A549 (cell line): ENCODE data around the gene ATP8B4. TPM values are rescaled to one million over a fixed set of nuclear protein-coding genes. Genes with fewer than 3 reads are reported as not detected.
A peak's percentile ranks its signal among the peaks of the same experiment; 100 is the strongest.
"Not testable (repeated sequence)": the region's sequence is repeated elsewhere in the genome, so short reads cannot be mapped to it uniquely, and the experiment has no call there.

Experiments used
- ATAC-seq, 2 experiments: fragments of 200-7000 bp in 1 of 2; fragments of >200 bp in 1 of 2; cut with Nextera tagmentation in 1 of 2; cut with Tn5 transposase in 1 of 2; 3 replicates each; pipeline versions ENCODE4 v1.8.0 to v1.9.1; 2018 to 2020; ENCODE audit warnings: mild to moderate bottlenecking in 1 of 2, moderate library complexity in 1 of 2
- CTCF ChIA-PET: fragments of 300-600 bp; sonication (Branson Sonifier 250); formaldehyde crosslinking; extraction: SDS; loops from one replicate; lab custom pipeline; 2021; ENCODE audit warnings: antibody characterized with exemption, inconsistent platforms; lab: Yijun Ruan, JAX
- POLR2A ChIA-PET: fragments of 350-600 bp; formaldehyde crosslinking; extraction: SDS; loops from one replicate; lab custom pipeline; 2021; ENCODE audit warnings: antibody characterized with exemption, inconsistent platforms; lab: Yijun Ruan, JAX
- DNase-seq, 2 experiments: peaks; one replicate each; pipeline versions ENCODE4 v3.0.0 to v3.0.0-alpha.2; 2011 to 2016; ENCODE audit warnings: low read depth in 1 of 2, low spot score in 1 of 2
- FAIRE-seq: peaks from 2 replicates; lab custom pipeline; 2011; peaks lifted over from hg19 to GRCh38; lab: Jason Lieb, UNC
- H3K27ac ChIP-seq, 2 experiments: fragments of >200 bp; sonication (Bioruptor Twin); formaldehyde crosslinking; 3 replicates each; pipeline ENCODE4 v1.5.1; 2016 to 2017
- H3K4me1 ChIP-seq: fragments of >200 bp; sonication (Bioruptor Twin); formaldehyde crosslinking; 3 replicates; pipeline ENCODE4 v1.6.1; 2016
- H3K4me2 ChIP-seq: fragments of >200 bp; sonication (Bioruptor Twin); formaldehyde crosslinking; 3 replicates; pipeline ENCODE4 v1.6.1; 2016
- H3K4me3 ChIP-seq: fragments of >200 bp; sonication (Bioruptor Twin); formaldehyde crosslinking; 3 replicates; pipeline ENCODE4 v1.5.1; 2016
- H3K9me3 ChIP-seq: fragments of >200 bp; sonication (Bioruptor Twin); formaldehyde crosslinking; 3 replicates; pipeline ENCODE4 v1.6.1; 2016
- CBX2 ChIP-seq: fragments of 200-600 bp; sonication (generic); IDR thresholded peaks from 2 replicates; pipeline ENCODE4 v1.6.1; 2016; ENCODE audit warnings: low read depth, mild to moderate bottlenecking, borderline replicate concordance
- FOSL2 ChIP-seq, 2 experiments: fragments of 450-650 bp in 1 of 2; fragments of >200 bp in 1 of 2; sonication (Bioruptor Twin) in 1 of 2; formaldehyde crosslinking; IDR thresholded peaks; 2 replicates each; pipeline versions ENCODE4 v1.5.0 to v1.6.1; 2016 to 2020; ENCODE audit warnings: mild to moderate bottlenecking in 1 of 2, moderate library complexity in 1 of 2
- FOXS1 ChIP-seq: fragments of 250-450 bp; sonication (Bioruptor Pico); IDR thresholded peaks from 2 replicates; pipeline ENCODE4 v1.5.0; 2020; ENCODE audit warnings: mild to moderate bottlenecking, moderate library complexity
- GATA3 ChIP-seq: IDR thresholded peaks from 2 replicates; pipeline ENCODE4 v1.6.1; 2012; ENCODE audit warnings: borderline replicate concordance
- HEYL ChIP-seq: fragments of 250-450 bp; sonication (Bioruptor Pico); IDR thresholded peaks from 2 replicates; pipeline ENCODE4 v1.8.0; 2021; ENCODE audit warnings: mild to moderate bottlenecking, moderate library complexity
- HMGXB4 ChIP-seq: fragments of 250-450 bp; sonication (Bioruptor Pico); IDR thresholded peaks from 2 replicates; pipeline ENCODE4 v1.5.0; 2021; ENCODE audit warnings: mild to moderate bottlenecking, moderate library complexity, borderline replicate concordance
- JUNB ChIP-seq: fragments of >200 bp; sonication (Bioruptor Twin); formaldehyde crosslinking; IDR thresholded peaks from 2 replicates; pipeline ENCODE4 v1.6.1; 2016
- RAD21 ChIP-seq, 2 experiments: fragments of >200 bp in 1 of 2; sonication (Bioruptor Twin) in 1 of 2; formaldehyde crosslinking in 1 of 2; IDR thresholded peaks in 1 of 2; conservative IDR thresholded peaks in 1 of 2; 2 replicates in 1 of 2; 3 replicates in 1 of 2; pipeline ENCODE4 v1.6.1; 2012 to 2018; ENCODE audit warnings: inconsistent platforms in 1 of 2
- RFX5 ChIP-seq: fragments of 450-650 bp; IDR thresholded peaks from 2 replicates; pipeline ENCODE4 v1.7.1; 2014; ENCODE audit warnings: antibody characterized with exemption, mild to moderate bottlenecking, moderate library complexity
- SREBF2 ChIP-seq: fragments of 450-650 bp; IDR thresholded peaks from 2 replicates; pipeline ENCODE4 v1.6.1; 2014; ENCODE audit warnings: mild to moderate bottlenecking, moderate library complexity
- TP53 ChIP-seq: fragments of 250-450 bp; sonication (Bioruptor Pico); IDR thresholded peaks from 2 replicates; pipeline ENCODE4 v1.5.0; 2021; ENCODE audit warnings: mild to moderate bottlenecking, moderate library complexity
- ZC3H11A ChIP-seq: fragments of 450-650 bp; IDR thresholded peaks from 2 replicates; pipeline ENCODE4 v1.6.1; 2014; ENCODE audit warnings: antibody characterized with exemption, mild to moderate bottlenecking
- ZNF302 ChIP-seq: fragments of 250-450 bp; sonication (Bioruptor Pico); IDR thresholded peaks from 2 replicates; pipeline ENCODE4 v1.9.0; 2021; ENCODE audit warnings: inconsistent platforms, mild to moderate bottlenecking, moderate library complexity
- WGBS: methylation state at CpG from one replicate; pipeline ENCODE4 v1.1.6; 2017; ENCODE audit errors: missing lambda C conversion rate; 5-methylcytosine and 5-hydroxymethylcytosine counted together
- polyA plus RNA-seq, 4 experiments: library from polyadenylated mRNA; depleted of rRNA in 3 of 4; stranded (reverse); fragments of >200 nt; fragmentation: RNase III in 1 of 4; extraction: RNeasy Plus Mini Kit Qiagen cat#74134 plus additional on column Dnase treatment in 1 of 4; gene quantifications; 2 replicates in 3 of 4; 3 replicates in 1 of 4; pipeline ENCODE4 v1.2.3, GENCODE V29; 2011 to 2017
- TF ChIP-seq, protein P1 (sequence below): fragments of >200 bp; sonication (Bioruptor Twin); formaldehyde crosslinking; IDR thresholded peaks from 3 replicates; pipeline ENCODE4 v1.6.1; 2016
- TF ChIP-seq, protein P2 (sequence below): fragments of >200 bp; sonication (Bioruptor Twin); formaldehyde crosslinking; IDR thresholded peaks from 3 replicates; pipeline ENCODE4 v1.5.1; 2016
- TF ChIP-seq, protein P3 (sequence below): fragments of 250-450 bp; sonication (Bioruptor Pico); IDR thresholded peaks from 2 replicates; pipeline ENCODE4 v1.5.0; 2020; ENCODE audit warnings: low read depth, mild to moderate bottlenecking, moderate library complexity

ATP8B4 gene
- polyA plus RNA-seq, 2 of the 4 experiments (the other 2 are of a cell fraction) = 0.88 to 1.7 TPM

DNA sequence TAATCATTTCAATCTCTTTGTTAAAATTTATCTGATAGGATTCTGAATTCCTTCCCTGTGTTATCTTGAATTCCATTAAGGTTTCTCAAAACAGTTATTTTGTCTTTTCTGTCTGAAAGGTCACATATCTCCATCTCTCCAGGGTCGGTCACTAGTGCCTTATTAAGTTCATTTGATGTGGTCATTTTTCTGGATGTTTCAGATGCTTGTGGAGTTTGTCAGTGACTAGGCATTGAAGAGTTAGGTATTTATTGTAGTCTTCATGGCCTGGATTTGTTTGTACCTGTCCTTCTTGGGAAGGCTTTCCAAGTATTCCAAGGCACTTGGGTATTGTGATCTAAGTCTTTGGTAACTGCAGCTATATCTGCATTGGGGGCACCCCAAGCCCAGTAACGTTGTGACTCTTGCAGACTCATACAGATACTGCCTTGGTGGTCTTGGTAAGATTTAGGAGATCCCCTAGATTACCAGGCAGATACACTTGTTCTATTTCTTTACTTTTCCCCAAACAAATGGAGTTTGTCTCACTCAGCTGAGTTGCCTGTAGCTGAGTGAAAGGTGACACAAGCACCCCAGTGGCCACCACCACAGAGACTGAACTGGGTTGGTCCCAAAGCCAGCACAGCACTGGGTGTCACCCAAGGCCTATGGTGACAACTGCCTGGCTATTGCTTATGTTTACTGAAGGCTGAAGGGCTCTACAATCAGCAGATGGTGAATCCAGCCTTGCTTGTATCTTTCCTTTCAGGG, 44.1 kb upstream of the ATP8B4 start (continued):
- no peak for TF ChIP-seq HMGXB4 (CRISPR knock-in tag)
- TF ChIP-seq SREBF2 = no peak
- peak; percentile 62; the same call in 1 of the 2 replicates for TF ChIP-seq JUNB
- TF ChIP-seq RFX5 = no peak
- peak; percentile 39; the same call in 1 of the 2 replicates for TF ChIP-seq FOSL2 (IDR thresholded peaks at IDR 0.05)
- TF ChIP-seq FOSL2 (CRISPR knock-in tag; IDR thresholded peaks at IDR 0.05) = peak; percentile 53
- TF ChIP-seq ZNF302 (CRISPR knock-in tag) = no peak
- peak; percentile 95 for TF ChIP-seq GATA3

GRCh38 chr15:50158236-50158635, 39.2 kb upstream of the ATP8B4 start:
- H3K4me3 ChIP-seq, H3K9me3 ChIP-seq, ATAC-seq, H3K4me2 ChIP-seq, DNase-seq, POLR2A ChIA-PET, FAIRE-seq, H3K27ac ChIP-seq: not testable (repeated sequence)
- CTCF ChIA-PET = interaction anchor here (2.1 kb wide), 1 partner anchor 13 kb away, joined by 10 read pairs; no protein-coding TSS in a partner anchor
- H3K4me1 ChIP-seq = peaks cover 12% of the 10 kb centered on the region
- WGBS = 85% methylated on average over 14 of the region's 28 CpGs

DNA sequence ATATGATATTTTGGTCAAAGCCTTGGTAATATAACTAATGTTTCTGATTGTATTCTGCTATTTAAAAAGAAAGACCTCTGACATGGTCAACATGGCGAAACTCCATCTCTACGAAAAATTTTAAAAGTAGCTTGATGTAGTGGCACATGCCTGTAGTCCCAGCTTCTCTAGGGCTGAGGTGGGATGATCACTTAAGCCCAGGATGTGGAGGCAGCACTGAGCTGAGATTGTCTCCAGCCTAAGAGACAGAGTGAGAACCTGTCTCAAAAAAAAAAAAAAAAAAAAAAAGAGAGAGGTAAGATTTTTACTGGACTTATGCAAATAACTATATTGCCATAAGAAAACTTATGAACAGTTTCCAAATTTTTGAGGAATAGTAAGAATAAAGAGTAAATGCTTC, 32.4 kb upstream of the ATP8B4 start:
- POLR2A ChIA-PET = interaction anchor here (0.6 to 1.3 kb wide), 3 partner anchors 15 to 1586 kb away, joined by 5 to 9 read pairs (median 6); partner anchors contain the start of genes GABPB1 and LYSMD2
- no peak for FAIRE-seq
- Histone ChIP-seq H3K27ac (no peak overlapping the region), H3K4me3 (no peak overlapping the region), H3K4me2 (no peak overlapping the region), H3K4me1 (peaks cover 17% of the 10 kb centered on the region; the same call in 2 of the 3 replicates), H3K9me3 (no peaks in the 10 kb centered on the region)
- CTCF ChIA-PET = interaction anchor here (0.6 to 5.8 kb wide), 12 partner anchors 9 to 1290 kb away, joined by 3 to 40 read pairs (median 4); partner anchors contain the start of gene SLC27A2
- DNase-seq = no peak
- TF ChIP-seq GATA3 (no peak), TP53 (CRISPR knock-in tag) (no peak), FOXS1 (CRISPR knock-in tag) (no peak), RAD21 (conservative IDR thresholded peaks at IDR 0.05 in 1 of 2, IDR thresholded peaks at IDR 0.05 in 1 of 2) (peak in 1 of 2 experiments; percentile 32; a peak in 2 of 5 replicates), HEYL (no peak), CBX2 (no peak), ZC3H11A (no peak)
- TF ChIP-seq, protein P1, sequence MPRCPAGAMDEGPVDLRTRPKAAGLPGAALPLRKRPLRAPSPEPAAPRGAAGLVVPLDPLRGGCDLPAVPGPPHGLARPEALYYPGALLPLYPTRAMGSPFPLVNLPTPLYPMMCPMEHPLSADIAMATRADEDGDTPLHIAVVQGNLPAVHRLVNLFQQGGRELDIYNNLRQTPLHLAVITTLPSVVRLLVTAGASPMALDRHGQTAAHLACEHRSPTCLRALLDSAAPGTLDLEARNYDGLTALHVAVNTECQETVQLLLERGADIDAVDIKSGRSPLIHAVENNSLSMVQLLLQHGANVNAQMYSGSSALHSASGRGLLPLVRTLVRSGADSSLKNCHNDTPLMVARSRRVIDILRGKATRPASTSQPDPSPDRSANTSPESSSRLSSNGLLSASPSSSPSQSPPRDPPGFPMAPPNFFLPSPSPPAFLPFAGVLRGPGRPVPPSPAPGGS = no peak
- TF ChIP-seq, protein P2, sequence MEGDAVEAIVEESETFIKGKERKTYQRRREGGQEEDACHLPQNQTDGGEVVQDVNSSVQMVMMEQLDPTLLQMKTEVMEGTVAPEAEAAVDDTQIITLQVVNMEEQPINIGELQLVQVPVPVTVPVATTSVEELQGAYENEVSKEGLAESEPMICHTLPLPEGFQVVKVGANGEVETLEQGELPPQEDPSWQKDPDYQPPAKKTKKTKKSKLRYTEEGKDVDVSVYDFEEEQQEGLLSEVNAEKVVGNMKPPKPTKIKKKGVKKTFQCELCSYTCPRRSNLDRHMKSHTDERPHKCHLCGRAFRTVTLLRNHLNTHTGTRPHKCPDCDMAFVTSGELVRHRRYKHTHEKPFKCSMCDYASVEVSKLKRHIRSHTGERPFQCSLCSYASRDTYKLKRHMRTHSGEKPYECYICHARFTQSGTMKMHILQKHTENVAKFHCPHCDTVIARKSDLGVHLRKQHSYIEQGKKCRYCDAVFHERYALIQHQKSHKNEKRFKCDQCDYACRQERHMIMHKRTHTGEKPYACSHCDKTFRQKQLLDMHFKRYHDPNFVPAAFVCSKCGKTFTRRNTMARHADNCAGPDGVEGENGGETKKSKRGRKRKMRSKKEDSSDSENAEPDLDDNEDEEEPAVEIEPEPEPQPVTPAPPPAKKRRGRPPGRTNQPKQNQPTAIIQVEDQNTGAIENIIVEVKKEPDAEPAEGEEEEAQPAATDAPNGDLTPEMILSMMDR = 0 out of 3 replicates have a peak, but pooled peaks have one; percentile 6
- TF ChIP-seq, protein P3, sequence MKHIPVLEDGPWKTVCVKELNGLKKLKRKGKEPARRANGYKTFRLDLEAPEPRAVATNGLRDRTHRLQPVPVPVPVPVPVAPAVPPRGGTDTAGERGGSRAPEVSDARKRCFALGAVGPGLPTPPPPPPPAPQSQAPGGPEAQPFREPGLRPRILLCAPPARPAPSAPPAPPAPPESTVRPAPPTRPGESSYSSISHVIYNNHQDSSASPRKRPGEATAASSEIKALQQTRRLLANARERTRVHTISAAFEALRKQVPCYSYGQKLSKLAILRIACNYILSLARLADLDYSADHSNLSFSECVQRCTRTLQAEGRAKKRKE (CRISPR knock-in tag) = no peak
- ATAC-seq = peak; percentile 62 to 67; a peak in 2 of 6 replicates
- WGBS = 93% methylated on average over 2 of the region's 2 CpGs
